Measurements from ENCODE around the gene PCSK1. TPM values are rescaled to one million over a fixed set of nuclear protein-coding genes. Genes with fewer than 3 reads are reported as not detected.

Gene PCSK1
- total and polyA plus RNA-seq, 9 donors, result 0.08 to 2.3 (median 0.35) TPM

DNA sequence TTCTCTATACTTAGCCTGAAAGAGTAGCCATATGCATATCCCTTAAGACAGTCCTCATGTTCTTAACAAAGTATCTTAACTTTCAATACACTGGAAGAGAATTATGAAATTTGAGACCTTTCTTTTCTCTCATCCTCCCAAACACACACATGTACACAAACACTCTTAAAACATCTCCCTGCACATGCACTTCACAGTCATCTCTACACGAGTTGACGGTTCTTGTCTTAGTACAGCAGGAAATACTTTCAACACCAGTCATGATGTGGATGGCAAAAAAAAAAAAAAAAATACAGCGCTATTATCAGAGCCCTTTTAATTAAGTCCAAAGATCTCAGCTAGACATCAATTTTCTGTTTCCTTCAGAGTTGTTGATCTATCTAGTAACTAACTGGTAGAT is 43.6 kb upstream of the PCSK1 start:
- intact Hi-C loops (cut with DNase I), result no loop called here
- H3K27ac ChIP-seq, result no peak overlapping the region
- WGBS, 3 donors, result 52 to 84% (median 60%) methylated on average over 3 of the region's 3 CpGs
- no peaks in the 10 kb centered on the region for H3K9me3 ChIP-seq
- H3K4me1 ChIP-seq (ENCODE audit: insufficient read depth), result peaks cover 5% of the 10 kb centered on the region
- DNase-seq, result no peak
- H3K36me3 ChIP-seq, result no peaks in the 10 kb centered on the region
- TF ChIP-seq POLR2A (IDR thresholded peaks at IDR 0.05), result no peak
- TF ChIP-seq EP300 (IDR thresholded peaks at IDR 0.05), result no peak
- no peaks in the 10 kb centered on the region for H3K27me3 ChIP-seq
- H3K4me3 ChIP-seq, result no peak overlapping the region

DNA sequence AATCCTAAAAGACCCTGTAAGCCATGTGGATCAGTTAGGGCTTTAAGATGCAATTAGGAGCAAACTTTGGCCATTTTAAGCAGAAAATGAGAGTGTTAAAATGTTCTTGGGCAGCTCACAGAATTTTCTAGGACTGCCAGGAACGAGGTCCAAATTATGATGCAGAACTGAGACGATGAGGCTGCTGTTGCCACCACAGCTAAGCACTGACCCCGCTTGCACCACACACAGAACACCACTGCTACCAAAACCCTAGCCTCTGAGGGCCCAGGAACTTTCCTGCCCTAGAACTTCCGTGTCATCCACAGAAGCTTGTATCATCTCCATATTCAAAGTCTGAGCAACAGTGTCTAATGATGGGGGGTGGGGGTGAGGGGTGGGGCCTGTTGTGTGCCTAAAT is 41.0 kb upstream of the PCSK1 start:
- no peak overlapping the region for H3K4me3 ChIP-seq
- intact Hi-C loops (cut with DNase I), result no loop called here
- H3K27me3 ChIP-seq, result no peaks in the 10 kb centered on the region
- TF ChIP-seq POLR2A (IDR thresholded peaks at IDR 0.05), result no peak
- TF ChIP-seq EP300 (IDR thresholded peaks at IDR 0.05), result no peak
- TF ChIP-seq, protein P1, sequence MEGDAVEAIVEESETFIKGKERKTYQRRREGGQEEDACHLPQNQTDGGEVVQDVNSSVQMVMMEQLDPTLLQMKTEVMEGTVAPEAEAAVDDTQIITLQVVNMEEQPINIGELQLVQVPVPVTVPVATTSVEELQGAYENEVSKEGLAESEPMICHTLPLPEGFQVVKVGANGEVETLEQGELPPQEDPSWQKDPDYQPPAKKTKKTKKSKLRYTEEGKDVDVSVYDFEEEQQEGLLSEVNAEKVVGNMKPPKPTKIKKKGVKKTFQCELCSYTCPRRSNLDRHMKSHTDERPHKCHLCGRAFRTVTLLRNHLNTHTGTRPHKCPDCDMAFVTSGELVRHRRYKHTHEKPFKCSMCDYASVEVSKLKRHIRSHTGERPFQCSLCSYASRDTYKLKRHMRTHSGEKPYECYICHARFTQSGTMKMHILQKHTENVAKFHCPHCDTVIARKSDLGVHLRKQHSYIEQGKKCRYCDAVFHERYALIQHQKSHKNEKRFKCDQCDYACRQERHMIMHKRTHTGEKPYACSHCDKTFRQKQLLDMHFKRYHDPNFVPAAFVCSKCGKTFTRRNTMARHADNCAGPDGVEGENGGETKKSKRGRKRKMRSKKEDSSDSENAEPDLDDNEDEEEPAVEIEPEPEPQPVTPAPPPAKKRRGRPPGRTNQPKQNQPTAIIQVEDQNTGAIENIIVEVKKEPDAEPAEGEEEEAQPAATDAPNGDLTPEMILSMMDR (IDR thresholded peaks at IDR 0.05), result no peak
- no peaks in the 10 kb centered on the region for H3K9me3 ChIP-seq
- H3K4me1 ChIP-seq (ENCODE audit: insufficient read depth), result peaks cover 5% of the 10 kb centered on the region
- no peak overlapping the region for H3K27ac ChIP-seq
- WGBS, 3 donors, result 73 to 85% (median 79%) methylated on average over 4 of the region's 4 CpGs
- DNase-seq, result no peak
- H3K36me3 ChIP-seq, result no peaks in the 10 kb centered on the region

DNA sequence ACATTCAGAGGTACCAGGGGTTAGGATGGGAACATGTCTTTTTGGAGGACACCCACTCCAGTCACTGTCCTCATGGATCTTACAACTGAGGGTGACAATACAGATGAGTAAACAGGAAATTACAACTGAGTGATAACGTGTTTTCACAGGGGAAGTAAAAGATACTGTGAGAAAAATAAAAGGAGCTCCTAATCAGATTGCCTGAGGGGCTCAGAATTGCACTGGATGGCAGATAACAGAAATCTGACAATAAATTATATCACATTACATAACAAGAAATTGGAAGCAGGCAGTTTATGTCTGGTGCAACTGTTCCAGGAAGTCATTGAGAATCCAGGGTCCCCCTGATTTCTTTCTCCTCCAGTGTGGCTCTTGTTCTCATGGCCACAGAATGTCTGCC is 40.1 kb upstream of the PCSK1 start:
- Histone ChIP-seq H3K36me3 (no peaks in the 10 kb centered on the region), H3K4me3 (no peak overlapping the region), H3K27me3 (no peaks in the 10 kb centered on the region), H3K4me1 (ENCODE audit: insufficient read depth) (peaks cover 5% of the 10 kb centered on the region), H3K9me3 (no peaks in the 10 kb centered on the region), H3K27ac (no peak overlapping the region)
- 47 to 52% (median 50%) methylated on average over 1 of the region's 1 CpG for WGBS, 3 donors
- DNase-seq, result no peak
- TF ChIP-seq POLR2A (IDR thresholded peaks at IDR 0.05) (no peak), EP300 (IDR thresholded peaks at IDR 0.05) (no peak)
- TF ChIP-seq, protein P1 (IDR thresholded peaks at IDR 0.05), result no peak
- intact Hi-C loops (cut with DNase I), result no loop called here

DNA sequence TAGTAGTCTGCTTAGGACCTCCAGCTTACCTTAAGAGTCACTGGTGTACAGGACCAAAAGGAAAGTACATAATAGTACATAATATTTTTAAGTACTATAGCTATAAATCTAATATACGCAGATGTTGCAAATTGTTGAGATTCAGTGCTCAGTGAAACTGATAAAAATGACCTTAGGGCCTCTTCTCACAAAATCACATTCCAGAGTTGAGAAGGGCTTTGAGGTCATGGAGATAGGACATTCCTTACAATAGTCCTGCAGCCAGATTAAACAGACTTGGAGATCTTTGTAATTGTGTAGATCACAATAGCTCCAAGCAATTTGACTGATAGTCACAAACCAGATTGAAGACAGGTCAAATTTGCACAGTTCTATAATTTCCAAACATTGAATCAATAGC is 37.7 kb upstream of the PCSK1 start:
- no peak for DNase-seq
- intact Hi-C loops (cut with DNase I), result no loop called here
- Histone ChIP-seq H3K27me3 (no peaks in the 10 kb centered on the region), H3K9me3 (no peaks in the 10 kb centered on the region), H3K36me3 (no peaks in the 10 kb centered on the region), H3K4me1 (ENCODE audit: insufficient read depth) (peaks cover 1% of the 10 kb centered on the region), H3K27ac (no peak overlapping the region), H3K4me3 (no peak overlapping the region)
- WGBS, 3 donors, result 52 to 59% (median 53%) methylated on average over 1 of the region's 1 CpG
- TF ChIP-seq, protein P1 (IDR thresholded peaks at IDR 0.05), result no peak
- TF ChIP-seq POLR2A (IDR thresholded peaks at IDR 0.05) (no peak), EP300 (IDR thresholded peaks at IDR 0.05) (no peak)

DNA sequence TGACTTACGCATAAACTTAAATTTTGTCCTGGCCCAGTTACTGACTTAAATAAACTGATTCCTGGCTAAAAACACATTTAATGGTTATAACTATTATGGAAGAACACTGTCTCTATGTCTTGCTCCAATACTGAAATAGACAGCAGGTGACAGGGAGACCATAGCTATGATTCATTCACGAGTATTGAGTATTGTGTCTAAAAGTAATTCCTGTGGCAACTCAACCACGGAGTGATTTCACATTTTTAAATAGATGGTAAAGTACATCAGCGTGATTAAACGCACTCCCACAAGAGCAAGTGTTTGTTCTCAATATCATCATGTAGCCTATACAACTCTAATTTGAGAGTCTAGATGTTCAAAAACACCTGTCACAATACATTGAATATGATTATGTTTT is 35.9 kb upstream of the PCSK1 start:
- TF ChIP-seq EP300 (IDR thresholded peaks at IDR 0.05), result no peak
- TF ChIP-seq, protein P1 (IDR thresholded peaks at IDR 0.05), result no peak
- no peak for TF ChIP-seq POLR2A (IDR thresholded peaks at IDR 0.05)
- intact Hi-C loops (cut with DNase I), result no loop called here
- Histone ChIP-seq H3K4me3 (no peak overlapping the region), H3K9me3 (no peaks in the 10 kb centered on the region), H3K27ac (no peak overlapping the region), H3K4me1 (ENCODE audit: insufficient read depth) (no peaks in the 10 kb centered on the region), H3K36me3 (no peaks in the 10 kb centered on the region), H3K27me3 (no peaks in the 10 kb centered on the region)
- WGBS, 3 donors, result 74 to 84% (median 78%) methylated on average over 5 of the region's 5 CpGs
- no peak for DNase-seq

Measured in ovary (tissue), 9 donors.